ENCODE results near the gene YIPF5.

YIPF5 gene

GRCh38 chr5:144191998-144192397 lies 21.5 kb upstream of the YIPF5 start:
- no peaks in the 10 kb centered on the region for H3K27me3 Mint-ChIP-seq
- H3K36me3 Mint-ChIP-seq = no peaks in the 10 kb centered on the region
- no peak overlapping the region for H3K4me3 Mint-ChIP-seq
- H3K4me1 Mint-ChIP-seq = peaks cover 20% of the 10 kb centered on the region
- no peaks in the 10 kb centered on the region for H3K9me3 Mint-ChIP-seq
- H3K27ac Mint-ChIP-seq = no peak overlapping the region

- H3K36me3 Mint-ChIP-seq = no peaks in the 10 kb centered on the region
- H3K27ac Mint-ChIP-seq = no peak overlapping the region
- peaks cover 25% of the 10 kb centered on the region for H3K4me1 Mint-ChIP-seq
- H3K27me3 Mint-ChIP-seq = no peaks in the 10 kb centered on the region
- H3K4me3 Mint-ChIP-seq = peak overlapping the region; percentile 56
- H3K9me3 Mint-ChIP-seq = no peaks in the 10 kb centered on the region
Observed at GRCh38 chr5:144191531-144191930, 21.1 kb upstream of the YIPF5 start.

- Mint-ChIP-seq H3K9me3 (no peaks in the 10 kb centered on the region), H3K4me1 (peaks cover 41% of the 10 kb centered on the region), H3K27me3 (no peaks in the 10 kb centered on the region), H3K4me3 (peak overlapping the region; percentile 81), H3K36me3 (no peaks in the 10 kb centered on the region), H3K27ac (no peak overlapping the region)
Observed at GRCh38 chr5:144189800-144190429, 19.5 kb upstream of the YIPF5 start.

GRCh38 chr5:144187699-144188294 lies 17.3 kb upstream of the YIPF5 start:
- H3K4me1 Mint-ChIP-seq = peaks cover 48% of the 10 kb centered on the region
- no peaks in the 10 kb centered on the region for H3K36me3 Mint-ChIP-seq

GRCh38 chr5:144183254-144183889 lies 12.9 kb upstream of the YIPF5 start:
- no peak overlapping the region for H3K27ac Mint-ChIP-seq
- H3K9me3 Mint-ChIP-seq = no peaks in the 10 kb centered on the region
- peaks cover 48% of the 10 kb centered on the region for H3K4me1 Mint-ChIP-seq
- H3K4me3 Mint-ChIP-seq = no peak overlapping the region
- H3K36me3 Mint-ChIP-seq = no peaks in the 10 kb centered on the region
- H3K27me3 Mint-ChIP-seq = no peaks in the 10 kb centered on the region

More at GRCh38 chr5:144187699-144188294, 17.3 kb upstream of the YIPF5 start:
- Mint-ChIP-seq H3K4me3 (peak overlapping the region; percentile 81), H3K27me3 (no peaks in the 10 kb centered on the region), H3K9me3 (no peaks in the 10 kb centered on the region), H3K27ac (no peak overlapping the region)

- Mint-ChIP-seq H3K9me3 (no peaks in the 10 kb centered on the region), H3K4me1 (peaks cover 18% of the 10 kb centered on the region), H3K27me3 (no peaks in the 10 kb centered on the region), H3K4me3 (no peak overlapping the region), H3K27ac (no peak overlapping the region), H3K36me3 (no peaks in the 10 kb centered on the region)
Observed at GRCh38 chr5:144179226-144179625, 8.8 kb upstream of the YIPF5 start.

- Mint-ChIP-seq H3K27me3 (no peaks in the 10 kb centered on the region), H3K4me3 (no peak overlapping the region), H3K36me3 (no peaks in the 10 kb centered on the region), H3K4me1 (peaks cover 10% of the 10 kb centered on the region), H3K27ac (no peak overlapping the region), H3K9me3 (no peaks in the 10 kb centered on the region)
Observed at GRCh38 chr5:144177548-144177947, 7.1 kb upstream of the YIPF5 start.

GRCh38 chr5:144173766-144174165 lies 3.3 kb upstream of the YIPF5 start:
- Mint-ChIP-seq H3K36me3 (peaks cover 2% of the 10 kb centered on the region), H3K4me1 (peaks cover 28% of the 10 kb centered on the region), H3K27me3 (no peaks in the 10 kb centered on the region), H3K9me3 (no peaks in the 10 kb centered on the region), H3K4me3 (no peak overlapping the region), H3K27ac (no peak overlapping the region)

- H3K4me3 Mint-ChIP-seq = peak overlapping the region; percentile 100
- peaks cover 52% of the 10 kb centered on the region for H3K4me1 Mint-ChIP-seq
- H3K36me3 Mint-ChIP-seq = peaks cover 8% of the 10 kb centered on the region
- no peaks in the 10 kb centered on the region for H3K9me3 Mint-ChIP-seq
- H3K27me3 Mint-ChIP-seq = no peaks in the 10 kb centered on the region
- H3K27ac Mint-ChIP-seq = peak overlapping the region; percentile 91
Observed at GRCh38 chr5:144169904-144170275, 569 bp downstream of the YIPF5 start.

GRCh38 chr5:144167998-144168397 lies 2.5 kb downstream of the YIPF5 start:
- Mint-ChIP-seq H3K27me3 (no peaks in the 10 kb centered on the region), H3K9me3 (no peaks in the 10 kb centered on the region), H3K36me3 (peaks cover 9% of the 10 kb centered on the region), H3K4me3 (peak overlapping the region; percentile 100), H3K4me1 (peaks cover 52% of the 10 kb centered on the region), H3K27ac (no peak overlapping the region)

GRCh38 chr5:144166696-144167095 lies 3.8 kb downstream of the YIPF5 start:
- H3K27me3 Mint-ChIP-seq = no peaks in the 10 kb centered on the region
- H3K4me3 Mint-ChIP-seq = peak overlapping the region; percentile 59
- H3K4me1 Mint-ChIP-seq = peaks cover 56% of the 10 kb centered on the region
- peaks cover 15% of the 10 kb centered on the region for H3K36me3 Mint-ChIP-seq
- H3K9me3 Mint-ChIP-seq = no peaks in the 10 kb centered on the region
- H3K27ac Mint-ChIP-seq = no peak overlapping the region

- Mint-ChIP-seq H3K27me3 (no peaks in the 10 kb centered on the region), H3K9me3 (no peaks in the 10 kb centered on the region), H3K4me3 (no peak overlapping the region), H3K36me3 (peaks cover 13% of the 10 kb centered on the region), H3K27ac (no peak overlapping the region), H3K4me1 (peaks cover 25% of the 10 kb centered on the region)
Observed at GRCh38 chr5:144162686-144163085, 7.8 kb downstream of the YIPF5 start.

- Mint-ChIP-seq H3K36me3 (peaks cover 4% of the 10 kb centered on the region), H3K4me3 (no peak overlapping the region), H3K27ac (peak overlapping the region; percentile 30), H3K9me3 (no peaks in the 10 kb centered on the region), H3K4me1 (peaks cover 6% of the 10 kb centered on the region), H3K27me3 (no peaks in the 10 kb centered on the region)
Observed at GRCh38 chr5:144156767-144157171, 13.7 kb downstream of the YIPF5 start.

GRCh38 chr5:144151026-144151425 lies 19.4 kb downstream of the YIPF5 start:
- Mint-ChIP-seq H3K9me3 (no peaks in the 10 kb centered on the region), H3K4me3 (no peak overlapping the region), H3K4me1 (no peaks in the 10 kb centered on the region), H3K27ac (no peak overlapping the region), H3K36me3 (no peaks in the 10 kb centered on the region), H3K27me3 (no peaks in the 10 kb centered on the region)

GRCh38 chr5:144144956-144145751 lies 25.3 kb downstream of the YIPF5 start:
- no peak overlapping the region for H3K27ac Mint-ChIP-seq
- no peaks in the 10 kb centered on the region for H3K36me3 Mint-ChIP-seq
- no peak overlapping the region for H3K4me3 Mint-ChIP-seq
- H3K27me3 Mint-ChIP-seq = peaks cover 2% of the 10 kb centered on the region
- no peaks in the 10 kb centered on the region for H3K9me3 Mint-ChIP-seq
- H3K4me1 Mint-ChIP-seq = peaks cover 7% of the 10 kb centered on the region

- Mint-ChIP-seq H3K9me3 (no peaks in the 10 kb centered on the region), H3K27ac (no peak overlapping the region)
Observed at GRCh38 chr5:144143625-144144024, 26.8 kb downstream of the YIPF5 start.

More at GRCh38 chr5:144143625-144144024, 26.8 kb downstream of the YIPF5 start:
- H3K4me3 Mint-ChIP-seq = no peak overlapping the region
- H3K4me1 Mint-ChIP-seq = peaks cover 7% of the 10 kb centered on the region
- H3K36me3 Mint-ChIP-seq = no peaks in the 10 kb centered on the region
- H3K27me3 Mint-ChIP-seq = peaks cover 4% of the 10 kb centered on the region
